ENCODE data around the gene CCDC152. TPM values are rescaled to one million over a fixed set of nuclear protein-coding genes. Genes with fewer than 3 reads are reported as not detected.
"Not testable (repeated sequence)": the region's sequence is repeated elsewhere in the genome, so short reads cannot be mapped to it uniquely, and the experiment has no call there.

CCDC152 gene
- total and polyA plus RNA-seq, 8 donors = 0.19 to 1.3 (median 0.59) TPM

DNA sequence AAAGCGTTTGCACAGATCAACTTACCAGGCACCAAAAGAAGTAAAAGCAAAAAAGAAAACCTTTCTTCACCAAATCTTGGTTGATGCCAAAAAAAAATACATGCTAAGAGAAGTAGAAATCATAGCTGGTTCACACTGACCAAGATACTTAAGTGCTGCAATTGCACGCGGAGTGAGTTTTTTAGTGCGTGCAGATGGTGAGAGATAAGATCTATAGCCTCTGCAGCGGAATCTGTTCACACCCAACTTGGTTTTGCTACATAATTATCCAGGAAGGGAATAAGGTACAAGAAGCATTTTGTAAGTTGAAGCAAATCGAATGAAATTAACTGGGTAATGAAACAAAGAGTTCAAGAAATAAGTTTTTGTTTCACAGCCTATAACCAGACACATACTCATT is 36.4 kb upstream of the CCDC152 start:
- intact Hi-C loops (cut with DNase I) = no loop called here
- TF ChIP-seq, protein P1, sequence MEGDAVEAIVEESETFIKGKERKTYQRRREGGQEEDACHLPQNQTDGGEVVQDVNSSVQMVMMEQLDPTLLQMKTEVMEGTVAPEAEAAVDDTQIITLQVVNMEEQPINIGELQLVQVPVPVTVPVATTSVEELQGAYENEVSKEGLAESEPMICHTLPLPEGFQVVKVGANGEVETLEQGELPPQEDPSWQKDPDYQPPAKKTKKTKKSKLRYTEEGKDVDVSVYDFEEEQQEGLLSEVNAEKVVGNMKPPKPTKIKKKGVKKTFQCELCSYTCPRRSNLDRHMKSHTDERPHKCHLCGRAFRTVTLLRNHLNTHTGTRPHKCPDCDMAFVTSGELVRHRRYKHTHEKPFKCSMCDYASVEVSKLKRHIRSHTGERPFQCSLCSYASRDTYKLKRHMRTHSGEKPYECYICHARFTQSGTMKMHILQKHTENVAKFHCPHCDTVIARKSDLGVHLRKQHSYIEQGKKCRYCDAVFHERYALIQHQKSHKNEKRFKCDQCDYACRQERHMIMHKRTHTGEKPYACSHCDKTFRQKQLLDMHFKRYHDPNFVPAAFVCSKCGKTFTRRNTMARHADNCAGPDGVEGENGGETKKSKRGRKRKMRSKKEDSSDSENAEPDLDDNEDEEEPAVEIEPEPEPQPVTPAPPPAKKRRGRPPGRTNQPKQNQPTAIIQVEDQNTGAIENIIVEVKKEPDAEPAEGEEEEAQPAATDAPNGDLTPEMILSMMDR (IDR thresholded peaks at IDR 0.05) = no peak
- no peaks in the 10 kb centered on the region for H3K27me3 ChIP-seq
- no peak overlapping the region for H3K27ac ChIP-seq
- H3K4me3 ChIP-seq = no peak overlapping the region
- FAIRE-seq (no peak), DNase-seq (no peak), ATAC-seq (no peak)
- no peaks in the 10 kb centered on the region for H3K36me3 ChIP-seq
- WGBS, 2 donors = 75 to 79% methylated on average over 6 of the region's 6 CpGs
- no peaks in the 10 kb centered on the region for H3K4me1 ChIP-seq
- H3K9me3 ChIP-seq = no peaks in the 10 kb centered on the region

DNA sequence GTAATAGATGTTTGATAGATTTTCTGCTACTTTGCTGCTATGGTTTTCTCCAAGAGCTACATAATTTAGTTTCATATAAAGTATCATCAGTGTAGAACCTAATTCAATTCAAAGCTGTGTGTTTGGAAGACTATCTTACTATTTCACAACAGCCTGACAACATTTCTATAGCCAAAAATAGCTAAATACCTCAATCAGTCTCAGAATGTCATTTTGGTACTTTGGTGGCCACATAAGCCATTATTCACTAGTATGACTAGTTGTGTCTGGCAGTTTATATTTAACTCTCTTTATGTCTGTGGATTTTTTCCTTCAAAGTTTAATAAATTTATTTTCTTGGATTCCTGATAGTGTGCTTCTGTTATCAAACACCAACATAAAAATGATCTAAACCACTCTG is 35.1 kb upstream of the CCDC152 start:
- TF ChIP-seq, protein P1 (IDR thresholded peaks at IDR 0.05) = no peak
- no peaks in the 10 kb centered on the region for H3K4me1 ChIP-seq
- no peaks in the 10 kb centered on the region for H3K9me3 ChIP-seq
- H3K27ac ChIP-seq = no peak overlapping the region
- no peaks in the 10 kb centered on the region for H3K36me3 ChIP-seq
- intact Hi-C loops (cut with DNase I) = no loop called here
- H3K27me3 ChIP-seq = no peaks in the 10 kb centered on the region
- no peak overlapping the region for H3K4me3 ChIP-seq
- no peak for ATAC-seq
- FAIRE-seq = no peak
- no peak for DNase-seq

DNA sequence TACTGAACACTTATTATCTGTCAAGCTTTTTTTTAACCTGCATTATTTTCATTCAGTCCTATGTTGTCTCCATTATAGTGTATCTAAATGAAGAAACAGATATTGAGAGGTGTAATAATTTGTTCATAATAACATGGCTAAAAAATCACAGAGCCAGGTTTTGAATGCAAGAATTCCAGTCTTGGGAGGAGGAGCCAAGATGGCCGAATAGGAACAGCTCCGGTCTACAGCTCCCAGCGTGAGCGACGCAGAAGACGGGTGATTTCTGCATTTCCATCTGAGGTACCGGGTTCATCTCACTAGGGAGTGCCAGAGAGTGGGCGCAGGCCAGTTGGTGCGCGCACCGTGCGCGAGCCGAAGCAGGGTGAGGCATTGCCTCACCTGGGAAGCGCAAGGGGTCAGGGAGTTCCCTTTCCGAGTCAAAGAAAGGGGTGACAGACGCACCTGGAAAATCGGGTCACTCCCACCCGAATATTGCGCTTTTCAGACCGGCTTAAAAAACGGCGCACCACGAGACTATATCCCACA is 22.0 kb upstream of the CCDC152 start:
- H3K9me3 ChIP-seq; DNase-seq; H3K27ac ChIP-seq; H3K4me3 ChIP-seq; H3K27me3 ChIP-seq; intact Hi-C loops (cut with DNase I); ATAC-seq; H3K36me3 ChIP-seq; H3K4me1 ChIP-seq; FAIRE-seq: not testable (repeated sequence)
- 88 to 89% methylated on average over 15 to 17 of the region's 24 CpGs for WGBS, 2 donors

DNA sequence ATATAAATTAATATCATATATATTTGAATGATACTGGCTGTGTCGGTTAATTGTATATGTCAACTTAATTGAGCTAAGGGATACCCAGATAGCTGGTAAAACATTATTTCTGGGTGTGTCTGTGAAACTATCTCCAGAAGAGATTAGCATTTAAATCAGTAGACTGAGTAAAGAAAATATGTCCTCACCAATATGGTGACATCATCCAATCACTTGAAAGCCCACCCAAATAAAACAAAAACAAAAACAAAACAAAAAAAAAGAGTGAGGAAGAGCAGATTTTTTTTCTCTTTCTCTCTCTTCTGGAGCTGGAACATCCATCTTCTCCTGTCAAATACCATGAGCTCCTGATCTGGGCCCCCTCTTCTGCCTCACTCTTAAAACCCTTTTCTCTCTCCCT is 15.7 kb upstream of the CCDC152 start:
- TF ChIP-seq, protein P1 (IDR thresholded peaks at IDR 0.05) = no peak

DNA sequence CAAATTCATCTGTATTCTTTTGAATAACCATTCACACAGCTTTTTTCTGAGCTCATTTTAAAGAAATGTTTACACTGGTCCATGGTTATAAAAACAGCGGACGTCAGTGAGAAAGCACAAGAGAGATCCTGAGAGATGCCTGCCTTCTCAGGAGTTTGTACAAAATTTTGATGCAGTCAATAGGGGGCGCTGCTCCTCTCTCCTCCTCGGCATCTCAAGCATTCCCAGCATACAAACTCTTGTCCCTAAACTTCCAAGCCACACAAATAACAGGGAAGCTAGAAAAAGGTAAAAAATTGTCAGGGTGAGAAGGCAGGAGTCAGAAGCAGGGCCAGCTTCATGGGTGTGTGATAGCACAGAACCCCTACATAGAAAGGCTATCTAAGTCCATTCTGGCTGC is 11.2 kb upstream of the CCDC152 start:
- ATAC-seq (no peak), DNase-seq (no peak), FAIRE-seq (no peak)
- no peaks in the 10 kb centered on the region for H3K36me3 ChIP-seq
- 15 to 16% methylated on average over 4 of the region's 4 CpGs for WGBS, 2 donors
- H3K27ac ChIP-seq = no peak overlapping the region
- H3K4me1 ChIP-seq = no peaks in the 10 kb centered on the region
- intact Hi-C loops (cut with DNase I) = no loop called here
- no peak overlapping the region for H3K4me3 ChIP-seq
- H3K9me3 ChIP-seq = no peaks in the 10 kb centered on the region
- H3K27me3 ChIP-seq = no peaks in the 10 kb centered on the region
- TF ChIP-seq, protein P1 (IDR thresholded peaks at IDR 0.05) = no peak

More for the DNA sequence above, 15.7 kb upstream of the CCDC152 start:
- no peak for ATAC-seq
- Histone ChIP-seq H3K4me1 (no peaks in the 10 kb centered on the region), H3K36me3 (no peaks in the 10 kb centered on the region), H3K27ac (no peak overlapping the region), H3K4me3 (no peak overlapping the region), H3K9me3 (no peaks in the 10 kb centered on the region), H3K27me3 (no peaks in the 10 kb centered on the region)
- no peak for FAIRE-seq
- WGBS, 2 donors = 77 to 98% methylated on average over 1 of the region's 1 CpG
- no peak for DNase-seq
- intact Hi-C loops (cut with DNase I) = no loop called here

All from pancreas (tissue), 10 donors.